A172 (cell line): Measurements from ENCODE around the gene FNDC8. TPM values are rescaled to one million over a fixed set of nuclear protein-coding genes. Genes with fewer than 3 reads are reported as not detected.
A peak's percentile ranks its signal among the peaks of the same experiment; 100 is the strongest.
"Not testable (repeated sequence)": the region's sequence is repeated elsewhere in the genome, so short reads cannot be mapped to it uniquely, and the experiment has no call there.

Source experiments
- DNase-seq: peaks from one replicate; pipeline ENCODE4 v3.0.0-alpha.2; 2015; ENCODE audit warnings: low spot score
- total RNA-seq: library from RNA; depleted of rRNA; stranded (reverse); fragments of >200 nt; shearing (Covaris generic); gene quantifications from 2 replicates; pipeline ENCODE4 v1.2.3, GENCODE V29; 2014; rRNA removed

The FNDC8 gene
- not detected in 2 replicates for total RNA-seq

GRCh38 chr17:35121315-35121714 is at the start of gene FNDC8:
Gene FNDC8 (plus strand): TSS chr17:35121615. CDS start chr17:35121694, 79 bp downstream.
- no peak for DNase-seq

- DNase-seq, result no peak
These were observed 48.1 kb upstream of the FNDC8 start for GRCh38 chr17:35073183-35073790.

GRCh38 chr17:35073991-35074627 is 47.3 kb upstream of the FNDC8 start:
- DNase-seq, result peak; percentile 44

- no peak for DNase-seq
These were observed 46.4 kb upstream of the FNDC8 start for GRCh38 chr17:35074711-35075707.

DNA sequence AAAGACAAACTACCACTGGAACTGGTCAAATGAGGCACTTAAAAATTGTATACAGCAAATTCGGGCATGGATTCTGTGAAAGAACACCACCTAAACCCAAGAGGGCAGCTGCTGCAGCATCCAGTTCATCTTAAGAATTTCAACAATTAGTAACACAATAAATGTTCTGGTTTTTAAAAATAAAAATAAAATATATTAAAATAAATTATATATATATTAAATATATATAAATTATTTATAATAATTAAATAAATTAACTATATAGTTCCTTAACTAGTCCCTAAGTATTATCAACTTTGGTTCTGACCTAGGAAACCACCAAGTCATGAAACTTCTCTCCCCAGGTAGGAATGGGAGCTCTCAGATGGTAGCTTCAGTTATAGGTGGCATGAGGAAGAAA is 44.5 kb upstream of the FNDC8 start:
- DNase-seq, result no peak

GRCh38 chr17:35079547-35080423 is 41.6 kb upstream of the FNDC8 start:
- DNase-seq, result no peak

- DNase-seq, result no peak
These were observed 40.9 kb upstream of the FNDC8 start for GRCh38 chr17:35080536-35080935.

- DNase-seq, result no peak
These were observed 39.8 kb upstream of the FNDC8 start for GRCh38 chr17:35081638-35082037.

GRCh38 chr17:35082073-35082657 is 39.2 kb upstream of the FNDC8 start:
- DNase-seq, result peak; percentile 93

DNA sequence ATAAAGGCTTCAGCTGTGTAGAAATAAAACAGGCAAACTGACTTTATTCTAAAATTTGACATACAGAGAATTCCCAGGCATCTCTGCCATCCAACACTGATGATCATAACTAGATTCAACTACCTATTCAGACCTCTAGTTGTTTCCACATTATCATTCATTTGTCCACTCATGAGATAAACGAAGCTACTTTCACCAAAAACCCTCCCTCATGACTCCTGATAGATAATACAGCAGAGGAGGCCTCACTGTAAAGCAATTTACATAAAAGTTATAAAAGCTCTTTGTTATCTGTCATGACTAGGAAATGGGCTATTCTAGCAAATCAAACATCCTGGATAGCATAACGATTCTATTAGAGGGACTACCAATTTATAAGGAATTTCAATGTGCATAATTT is 38.3 kb upstream of the FNDC8 start:
- no peak for DNase-seq

GRCh38 chr17:35084987-35085386 is 36.4 kb upstream of the FNDC8 start:
- peak; percentile 92 for DNase-seq

- DNase-seq, result no peak
These were observed 35.3 kb upstream of the FNDC8 start for GRCh38 chr17:35086164-35086563.

DNA sequence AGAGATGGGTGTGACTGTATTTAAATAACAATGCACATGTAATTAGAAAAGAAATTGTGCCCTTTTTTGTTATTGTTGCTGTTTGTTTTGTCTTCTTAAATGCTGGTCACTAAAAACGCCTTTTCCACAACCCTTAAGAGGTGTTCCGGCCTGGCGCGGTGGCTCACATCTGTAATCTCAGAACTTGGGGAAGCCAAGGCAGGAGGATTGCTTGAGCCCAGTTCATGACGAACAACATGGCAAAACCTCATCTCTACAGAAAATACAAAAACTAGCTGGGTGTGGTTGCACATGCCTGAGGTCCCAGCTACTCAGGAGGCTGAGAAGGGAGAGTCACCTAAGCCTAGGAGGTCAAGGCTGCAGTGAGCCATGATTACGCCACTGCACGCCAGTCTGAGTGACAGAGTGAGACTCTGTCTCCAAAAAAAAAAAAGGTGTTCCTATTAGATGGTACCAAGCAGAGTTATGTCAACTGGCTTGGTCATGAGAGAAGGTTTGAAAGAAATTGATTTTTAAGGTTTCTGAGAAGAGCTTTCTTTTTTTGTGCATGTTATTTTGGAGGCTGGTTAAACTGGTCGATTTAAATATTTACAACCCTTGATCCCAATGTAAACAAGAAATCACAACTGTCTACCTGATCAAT is 34.4 kb upstream of the FNDC8 start:
- DNase-seq, result no peak

- no peak for DNase-seq
These were observed 33.6 kb upstream of the FNDC8 start for GRCh38 chr17:35087731-35088355.

GRCh38 chr17:35088356-35088880 is 33.0 kb upstream of the FNDC8 start:
- peak; percentile 40 for DNase-seq

- peak; percentile 63 for DNase-seq
These were observed 32.4 kb upstream of the FNDC8 start for GRCh38 chr17:35088881-35089585.

GRCh38 chr17:35089586-35090296 is 31.7 kb upstream of the FNDC8 start:
- DNase-seq, result peak; percentile 77

- not testable (repeated sequence) for DNase-seq
These were observed 30.7 kb upstream of the FNDC8 start for GRCh38 chr17:35090707-35091106.
